ENCODE results near the gene MDGA2.

Gene MDGA2

DNA sequence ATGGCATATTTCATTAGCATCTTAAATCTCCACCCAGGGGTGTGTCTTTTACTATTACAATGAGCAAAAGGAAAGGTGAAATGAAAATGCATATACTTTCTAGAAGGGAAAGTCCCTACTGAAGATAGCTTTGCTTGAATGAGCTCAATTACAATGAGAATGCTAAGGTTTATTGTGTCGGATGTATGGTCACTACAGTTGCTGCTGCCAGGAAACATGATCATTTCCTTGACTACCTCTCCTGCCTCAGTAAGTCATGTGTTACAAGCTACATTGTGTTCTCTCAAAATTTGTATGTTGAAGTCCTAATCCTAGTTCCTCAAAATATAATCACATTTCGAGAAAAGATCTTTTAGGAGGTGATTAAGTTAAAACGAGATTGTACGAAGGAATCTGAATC, 322.2 kb downstream of the MDGA2 start:
- Histone ChIP-seq H3K79me1 (ENCODE audit: low read depth, low read length) (no peaks in the 10 kb centered on the region), H3K27me3 (ENCODE audit: control insufficient read depth in 3 of 3, insufficient read depth in 3 of 3, low read depth in 1 of 3, low read length in 3 of 3) (no peaks in the 10 kb centered on the region)

DNA sequence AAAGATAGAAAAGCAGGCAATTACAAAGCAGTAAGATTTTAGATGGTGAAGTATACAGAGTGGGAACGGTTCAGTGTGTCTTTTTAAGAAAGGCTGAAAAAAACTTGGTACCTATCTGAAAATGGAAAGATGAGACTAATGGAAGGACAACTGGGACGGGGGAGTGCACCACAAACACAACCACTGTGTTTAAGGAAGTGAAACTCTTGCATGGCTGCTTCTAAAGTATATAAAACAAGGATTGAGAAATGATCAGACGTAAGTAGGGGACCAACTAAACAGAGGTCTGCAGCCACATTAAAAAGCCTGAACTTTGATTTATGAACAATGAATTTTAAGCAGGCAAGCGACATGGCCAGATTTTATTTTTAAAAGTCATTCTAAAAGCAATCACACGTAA, 328.6 kb downstream of the MDGA2 start:
- H4K91ac ChIP-seq (ENCODE audit: low read depth, low read length, poor library complexity), result no peak overlapping the region
- no peak overlapping the region for H3K14ac ChIP-seq (ENCODE audit: low read length)
- no peak overlapping the region for H3K9ac ChIP-seq (ENCODE audit: low read depth, low read length, poor library complexity)
- WGBS, 2 donors (ENCODE audit: extremely low coverage in 2 of 2, insufficient read length in 2 of 2, insufficient replicate concordance in 1 of 2), result no CpG with 5 or more reads among the region's 5 CpGs
- H3K36me3 ChIP-seq (replicated peaks in 1 of 2; ENCODE audit: control insufficient read depth in 2 of 2, insufficient read depth in 2 of 2, low read length in 2 of 2), result no peaks in the 10 kb centered on the region
- no peak overlapping the region for H3K4ac ChIP-seq (ENCODE audit: low read length)
- no peak overlapping the region for H2BK12ac ChIP-seq (ENCODE audit: low read length)
- no peak overlapping the region for H3K23ac ChIP-seq (ENCODE audit: low read depth, low read length, poor library complexity)
- DNase-seq (ENCODE audit: low spot score), result no peak
- H2BK5ac ChIP-seq (ENCODE audit: low read length), result no peak overlapping the region
- H2AK5ac ChIP-seq (ENCODE audit: low read depth, low read length), result no peak overlapping the region
- no peak overlapping the region for H2BK15ac ChIP-seq (ENCODE audit: low read length)
- peaks cover 2% of the 10 kb centered on the region in 2 donors for H3K4me1 ChIP-seq (ENCODE audit: control insufficient read depth in 2 of 2, insufficient read depth in 1 of 2, low read depth in 1 of 2, low read length in 2 of 2)
- H3K79me1 ChIP-seq (ENCODE audit: low read depth, low read length), result no peaks in the 10 kb centered on the region
- H3K27ac ChIP-seq (replicated peaks; ENCODE audit: low read length), result no peak overlapping the region
- no peak overlapping the region for H3K4me2 ChIP-seq (ENCODE audit: insufficient read depth, low read length, poor library complexity, severe bottlenecking)
- H3K9me3 ChIP-seq (replicated peaks in 1 of 2; ENCODE audit: control insufficient read depth in 2 of 2, insufficient read depth in 1 of 2, low read depth in 1 of 2, low read length in 2 of 2), result peaks cover 0 to 2% of the 10 kb centered on the region in 2 donors
- no peak overlapping the region for H3K18ac ChIP-seq (ENCODE audit: low read length)
- no peak overlapping the region for H2AFZ ChIP-seq (ENCODE audit: low read length)
- no peak overlapping the region for H2BK120ac ChIP-seq (ENCODE audit: low read depth, low read length)
- no peak overlapping the region for H3K4me3 ChIP-seq (ENCODE audit: low read length in 2 of 2)
- H3K27me3 ChIP-seq (ENCODE audit: control insufficient read depth in 3 of 3, insufficient read depth in 3 of 3, low read depth in 1 of 3, low read length in 3 of 3), result no peaks in the 10 kb centered on the region
- no peak overlapping the region for H4K8ac ChIP-seq (ENCODE audit: low read depth, low read length)

More for the DNA sequence above, 322.2 kb downstream of the MDGA2 start:
- Histone ChIP-seq H3K9me3 (replicated peaks in 1 of 2; ENCODE audit: control insufficient read depth in 2 of 2, insufficient read depth in 1 of 2, low read depth in 1 of 2, low read length in 2 of 2) (peaks cover 3 to 6% of the 10 kb centered on the region in 2 donors), H2BK12ac (ENCODE audit: low read length) (no peak overlapping the region), H3K4ac (ENCODE audit: low read length) (no peak overlapping the region), H4K8ac (ENCODE audit: low read depth, low read length) (no peak overlapping the region), H2BK15ac (ENCODE audit: low read length) (no peak overlapping the region), H3K23ac (ENCODE audit: low read depth, low read length, poor library complexity) (no peak overlapping the region), H3K4me1 (ENCODE audit: control insufficient read depth in 2 of 2, insufficient read depth in 1 of 2, low read depth in 1 of 2, low read length in 2 of 2) (peaks cover 0 to 4% of the 10 kb centered on the region in 2 donors), H2BK5ac (ENCODE audit: low read length) (no peak overlapping the region), H3K4me3 (ENCODE audit: low read length in 2 of 2) (no peak overlapping the region), H4K91ac (ENCODE audit: low read depth, low read length, poor library complexity) (no peak overlapping the region), H3K18ac (ENCODE audit: low read length) (no peak overlapping the region), H3K9ac (ENCODE audit: low read depth, low read length, poor library complexity) (no peak overlapping the region), H3K14ac (ENCODE audit: low read length) (no peak overlapping the region), H2AFZ (ENCODE audit: low read length) (no peak overlapping the region), H3K27ac (replicated peaks; ENCODE audit: low read length) (no peak overlapping the region), H2AK5ac (ENCODE audit: low read depth, low read length) (no peak overlapping the region), H3K36me3 (replicated peaks in 1 of 2; ENCODE audit: control insufficient read depth in 2 of 2, insufficient read depth in 2 of 2, low read length in 2 of 2) (no peaks in the 10 kb centered on the region), H2BK120ac (ENCODE audit: low read depth, low read length) (no peak overlapping the region), H3K4me2 (ENCODE audit: insufficient read depth, low read length, poor library complexity, severe bottlenecking) (no peak overlapping the region)
- no peak for DNase-seq (ENCODE audit: low spot score)
- no CpG with 5 or more reads among the region's 4 CpGs for WGBS, 2 donors (ENCODE audit: extremely low coverage in 2 of 2, insufficient read length in 2 of 2, insufficient replicate concordance in 1 of 2)

DNA sequence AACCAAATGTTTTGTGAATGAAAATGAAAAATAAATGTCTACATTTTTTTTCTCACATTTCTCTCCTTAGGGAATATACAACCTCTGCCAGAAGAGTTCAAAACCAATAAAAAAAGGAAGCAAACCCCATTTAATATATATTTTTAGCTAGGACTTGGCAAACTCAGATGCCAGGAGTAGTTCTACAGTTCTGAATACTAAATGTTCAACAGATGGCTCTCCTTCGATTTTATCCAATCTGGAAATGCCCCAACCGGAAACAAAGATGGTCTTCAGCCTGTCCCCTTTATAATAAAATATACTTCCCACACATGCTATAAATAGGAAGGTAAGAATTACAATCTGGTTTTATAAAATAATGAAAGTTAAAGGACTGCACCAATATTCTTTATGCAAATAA, 330.4 kb downstream of the MDGA2 start:
- Histone ChIP-seq H4K8ac (ENCODE audit: low read depth, low read length) (no peak overlapping the region), H3K4me3 (ENCODE audit: low read length in 2 of 2) (no peak overlapping the region), H2BK15ac (ENCODE audit: low read length) (no peak overlapping the region), H3K14ac (ENCODE audit: low read length) (no peak overlapping the region), H2AK5ac (ENCODE audit: low read depth, low read length) (no peak overlapping the region), H3K18ac (ENCODE audit: low read length) (no peak overlapping the region), H2AFZ (ENCODE audit: low read length) (no peak overlapping the region), H2BK12ac (ENCODE audit: low read length) (no peak overlapping the region), H3K27me3 (ENCODE audit: control insufficient read depth in 3 of 3, insufficient read depth in 3 of 3, low read depth in 1 of 3, low read length in 3 of 3) (no peaks in the 10 kb centered on the region), H2BK5ac (ENCODE audit: low read length) (no peak overlapping the region), H3K79me1 (ENCODE audit: low read depth, low read length) (no peaks in the 10 kb centered on the region), H3K9me3 (replicated peaks in 1 of 2; ENCODE audit: control insufficient read depth in 2 of 2, insufficient read depth in 1 of 2, low read depth in 1 of 2, low read length in 2 of 2) (peaks cover 0 to 2% of the 10 kb centered on the region in 2 donors), H3K9ac (ENCODE audit: low read depth, low read length, poor library complexity) (no peak overlapping the region), H3K4ac (ENCODE audit: low read length) (no peak overlapping the region), H3K36me3 (replicated peaks in 1 of 2; ENCODE audit: control insufficient read depth in 2 of 2, insufficient read depth in 2 of 2, low read length in 2 of 2) (no peaks in the 10 kb centered on the region), H3K4me2 (ENCODE audit: insufficient read depth, low read length, poor library complexity, severe bottlenecking) (no peak overlapping the region), H4K91ac (ENCODE audit: low read depth, low read length, poor library complexity) (no peak overlapping the region), H3K4me1 (ENCODE audit: control insufficient read depth in 2 of 2, insufficient read depth in 1 of 2, low read depth in 1 of 2, low read length in 2 of 2) (peaks cover 2% of the 10 kb centered on the region in 2 donors), H3K27ac (replicated peaks; ENCODE audit: low read length) (no peak overlapping the region), H2BK120ac (ENCODE audit: low read depth, low read length) (no peak overlapping the region), H3K23ac (ENCODE audit: low read depth, low read length, poor library complexity) (no peak overlapping the region)
- WGBS, 2 donors (ENCODE audit: extremely low coverage in 2 of 2, insufficient read length in 2 of 2, insufficient replicate concordance in 1 of 2), result no CpG with 5 or more reads among the region's 2 CpGs
- DNase-seq (ENCODE audit: low spot score), result no peak

DNA sequence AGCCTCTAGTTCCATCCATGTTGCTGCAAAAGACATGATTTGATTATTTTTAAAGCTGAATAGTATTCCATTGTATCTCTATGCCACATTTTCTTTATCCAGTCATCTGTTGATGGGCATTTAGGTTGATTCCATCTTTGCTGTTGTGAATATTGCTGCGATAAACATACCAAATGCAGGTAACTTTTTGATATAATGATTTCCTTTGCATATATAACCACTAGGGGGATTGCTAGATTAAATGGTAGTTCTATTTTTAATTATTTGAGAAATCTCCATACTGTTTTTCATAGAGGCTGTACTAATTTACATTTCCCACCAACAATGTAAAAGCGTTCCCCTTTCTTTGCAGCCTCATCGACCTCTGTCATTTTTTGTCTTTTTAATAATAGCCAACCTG, 342.5 kb downstream of the MDGA2 start:
- WGBS, 2 donors (ENCODE audit: extremely low coverage in 2 of 2, insufficient read length in 2 of 2, insufficient replicate concordance in 1 of 2), result no CpG with 5 or more reads among the region's 3 CpGs
- no peak overlapping the region for H2AK5ac ChIP-seq (ENCODE audit: low read depth, low read length)
- no peaks in the 10 kb centered on the region for H3K36me3 ChIP-seq (replicated peaks in 1 of 2; ENCODE audit: control insufficient read depth in 2 of 2, insufficient read depth in 2 of 2, low read length in 2 of 2)
- no peak overlapping the region for H2BK12ac ChIP-seq (ENCODE audit: low read length)
- no peak overlapping the region for H3K23ac ChIP-seq (ENCODE audit: low read depth, low read length, poor library complexity)
- H3K4me3 ChIP-seq (ENCODE audit: low read length in 2 of 2), result no peak overlapping the region
- H2AFZ ChIP-seq (ENCODE audit: low read length), result no peak overlapping the region
- H4K91ac ChIP-seq (ENCODE audit: low read depth, low read length, poor library complexity), result no peak overlapping the region
- no peak overlapping the region for H3K4me2 ChIP-seq (ENCODE audit: insufficient read depth, low read length, poor library complexity, severe bottlenecking)
- no peaks in the 10 kb centered on the region for H3K79me1 ChIP-seq (ENCODE audit: low read depth, low read length)
- no peak overlapping the region for H3K14ac ChIP-seq (ENCODE audit: low read length)
- no peak overlapping the region for H2BK5ac ChIP-seq (ENCODE audit: low read length)
- no peaks in the 10 kb centered on the region for H3K4me1 ChIP-seq (ENCODE audit: control insufficient read depth in 2 of 2, insufficient read depth in 1 of 2, low read depth in 1 of 2, low read length in 2 of 2)
- H3K9ac ChIP-seq (ENCODE audit: low read depth, low read length, poor library complexity), result no peak overlapping the region
- no peak for DNase-seq (ENCODE audit: low spot score)
- no peak overlapping the region for H4K8ac ChIP-seq (ENCODE audit: low read depth, low read length)
- no peak overlapping the region for H3K4ac ChIP-seq (ENCODE audit: low read length)
- H2BK15ac ChIP-seq (ENCODE audit: low read length), result no peak overlapping the region
- no peak overlapping the region for H3K27ac ChIP-seq (replicated peaks; ENCODE audit: low read length)
- no peak overlapping the region for H2BK120ac ChIP-seq (ENCODE audit: low read depth, low read length)
- no peaks in the 10 kb centered on the region for H3K27me3 ChIP-seq (ENCODE audit: control insufficient read depth in 3 of 3, insufficient read depth in 3 of 3, low read depth in 1 of 3, low read length in 3 of 3)
- H3K18ac ChIP-seq (ENCODE audit: low read length), result no peak overlapping the region
- no peaks in the 10 kb centered on the region for H3K9me3 ChIP-seq (replicated peaks in 1 of 2; ENCODE audit: control insufficient read depth in 2 of 2, insufficient read depth in 1 of 2, low read depth in 1 of 2, low read length in 2 of 2)

All from neuronal stem cell (in vitro differentiated cells).